ENCODE data around the gene PWWP2B.
A peak's percentile ranks its signal among the peaks of the same experiment; 100 is the strongest.

The PWWP2B gene

DNA sequence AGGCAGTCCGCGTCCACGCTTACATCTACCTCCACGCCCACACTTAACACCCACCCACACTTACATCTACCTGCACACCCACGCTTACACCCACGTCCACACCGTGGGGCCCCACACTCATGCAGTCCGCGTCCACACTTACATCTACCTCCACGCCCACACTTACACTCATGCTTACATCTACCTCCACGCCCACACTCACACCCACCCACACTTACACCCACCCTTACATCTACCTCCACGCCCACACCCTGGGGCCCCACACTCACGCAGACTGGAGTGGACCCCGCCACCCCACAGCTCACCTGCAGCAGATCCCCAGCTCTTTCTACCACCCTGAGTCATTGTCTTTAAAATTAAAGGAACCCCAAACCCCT is 32.4 kb upstream of the PWWP2B start:
- Histone ChIP-seq H3K9ac (ENCODE audit: low read length) (no peak overlapping the region), H3K36me3 (ENCODE audit: control insufficient read depth, insufficient read depth, low read length, severe bottlenecking) (peaks cover 19% of the 10 kb centered on the region), H3K4me3 (ENCODE audit: low read length) (no peak overlapping the region), H3K9me3 (ENCODE audit: control insufficient read depth, low read length) (no peaks in the 10 kb centered on the region), H3K4me1 (ENCODE audit: control insufficient read depth, insufficient read depth, low read length) (peaks cover 7% of the 10 kb centered on the region), H3K27me3 (replicated peaks; ENCODE audit: control insufficient read depth, insufficient read depth, low read length) (no peaks in the 10 kb centered on the region)
- no peak for DNase-seq (ENCODE audit: low read depth)

DNA sequence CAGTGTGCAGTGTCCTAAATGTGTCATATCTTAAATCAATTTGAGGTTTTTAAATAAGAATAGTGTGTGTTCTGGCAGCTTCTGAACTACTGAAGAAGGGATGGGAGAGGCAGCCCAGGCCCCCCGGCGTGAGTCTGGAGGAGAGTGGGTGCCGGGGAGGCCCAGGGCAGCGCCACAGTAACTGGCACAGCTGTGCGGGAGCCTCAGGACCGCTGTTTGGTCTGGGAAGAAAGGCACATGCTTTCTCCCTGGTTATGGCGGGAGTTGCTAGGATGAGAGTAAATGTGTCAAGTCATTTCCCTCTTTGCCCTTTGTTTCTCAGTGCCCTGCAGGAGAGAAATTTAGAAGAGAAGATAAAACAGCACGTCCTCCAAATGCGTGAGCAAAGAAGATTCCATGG is 31.9 kb upstream of the PWWP2B start:
- Histone ChIP-seq H3K9ac (ENCODE audit: low read length) (no peak overlapping the region), H3K4me3 (ENCODE audit: low read length) (no peak overlapping the region), H3K36me3 (ENCODE audit: control insufficient read depth, insufficient read depth, low read length, severe bottlenecking) (peaks cover 19% of the 10 kb centered on the region), H3K9me3 (ENCODE audit: control insufficient read depth, low read length) (no peaks in the 10 kb centered on the region), H3K27me3 (replicated peaks; ENCODE audit: control insufficient read depth, insufficient read depth, low read length) (no peaks in the 10 kb centered on the region), H3K4me1 (ENCODE audit: control insufficient read depth, insufficient read depth, low read length) (peaks cover 7% of the 10 kb centered on the region)
- DNase-seq (ENCODE audit: low read depth) = no peak

DNA sequence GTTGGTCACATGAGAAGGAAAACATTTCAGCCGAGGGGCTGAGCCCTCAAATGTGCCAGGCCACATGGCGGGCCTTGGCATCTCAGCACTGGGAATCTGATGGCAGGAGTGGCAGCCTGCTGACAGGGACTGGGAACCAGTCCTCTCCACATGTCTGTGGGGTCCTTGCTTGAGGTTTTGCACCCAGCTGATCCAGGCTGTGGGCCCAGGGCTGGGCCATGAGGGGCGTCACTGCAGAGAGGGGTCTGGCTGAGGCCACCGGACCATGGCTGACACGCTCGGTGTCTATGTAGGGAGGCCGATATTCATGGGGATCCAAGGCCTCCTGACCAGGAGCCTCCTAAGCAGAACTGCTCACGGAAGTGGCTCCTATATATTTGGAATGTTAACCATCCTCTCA is 31.0 kb upstream of the PWWP2B start:
- no peak for DNase-seq (ENCODE audit: low read depth)

DNA sequence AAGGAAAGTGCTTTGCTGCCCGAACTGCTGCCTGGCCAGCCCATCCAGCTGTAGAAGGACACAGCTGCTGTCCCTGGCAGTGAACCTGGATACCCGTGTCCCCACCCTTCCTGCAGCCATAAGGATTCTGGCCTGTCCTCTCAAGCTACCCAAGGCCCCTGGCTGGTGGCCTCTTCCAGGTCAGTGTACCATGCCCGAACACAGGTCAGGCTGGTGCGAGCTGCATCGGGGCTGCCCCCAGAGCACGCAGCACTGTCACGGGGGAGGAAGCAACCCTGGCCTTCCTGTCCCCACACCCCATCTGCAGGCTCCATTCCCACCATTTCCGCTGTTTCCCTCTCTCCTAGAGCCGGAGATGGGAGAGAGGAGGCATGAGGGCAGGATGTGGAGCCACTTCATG is 30.5 kb upstream of the PWWP2B start:
- Histone ChIP-seq H3K4me1 (ENCODE audit: control insufficient read depth, insufficient read depth, low read length) (peaks cover 7% of the 10 kb centered on the region), H3K4me3 (ENCODE audit: low read length) (no peak overlapping the region), H3K36me3 (ENCODE audit: control insufficient read depth, insufficient read depth, low read length, severe bottlenecking) (peaks cover 18% of the 10 kb centered on the region), H3K9me3 (ENCODE audit: control insufficient read depth, low read length) (no peaks in the 10 kb centered on the region), H3K27me3 (replicated peaks; ENCODE audit: control insufficient read depth, insufficient read depth, low read length) (no peaks in the 10 kb centered on the region), H3K9ac (ENCODE audit: low read length) (no peak overlapping the region)
- DNase-seq (ENCODE audit: low read depth) = no peak

More for the DNA sequence above, 31.0 kb upstream of the PWWP2B start:
- Histone ChIP-seq H3K4me3 (ENCODE audit: low read length) (no peak overlapping the region), H3K9me3 (ENCODE audit: control insufficient read depth, low read length) (no peaks in the 10 kb centered on the region), H3K36me3 (ENCODE audit: control insufficient read depth, insufficient read depth, low read length, severe bottlenecking) (peaks cover 19% of the 10 kb centered on the region), H3K27me3 (replicated peaks; ENCODE audit: control insufficient read depth, insufficient read depth, low read length) (no peaks in the 10 kb centered on the region), H3K9ac (ENCODE audit: low read length) (no peak overlapping the region), H3K4me1 (ENCODE audit: control insufficient read depth, insufficient read depth, low read length) (peaks cover 7% of the 10 kb centered on the region)

- DNase-seq (ENCODE audit: low read depth) = no peak
- Histone ChIP-seq H3K9ac (ENCODE audit: low read length) (no peak overlapping the region), H3K36me3 (ENCODE audit: control insufficient read depth, insufficient read depth, low read length, severe bottlenecking) (peaks cover 15% of the 10 kb centered on the region), H3K9me3 (ENCODE audit: control insufficient read depth, low read length) (no peaks in the 10 kb centered on the region), H3K4me3 (ENCODE audit: low read length) (no peak overlapping the region), H3K4me1 (ENCODE audit: control insufficient read depth, insufficient read depth, low read length) (peaks cover 7% of the 10 kb centered on the region), H3K27me3 (replicated peaks; ENCODE audit: control insufficient read depth, insufficient read depth, low read length) (peaks cover under 1% of the 10 kb centered on the region)
These were observed 28.6 kb upstream of the PWWP2B start for GRCh38 chr10:132368391-132368790.

- Histone ChIP-seq H3K4me3 (ENCODE audit: low read length) (no peak overlapping the region), H3K36me3 (ENCODE audit: control insufficient read depth, insufficient read depth, low read length, severe bottlenecking) (peaks cover 14% of the 10 kb centered on the region), H3K27me3 (replicated peaks; ENCODE audit: control insufficient read depth, insufficient read depth, low read length) (peaks cover 3% of the 10 kb centered on the region), H3K9me3 (ENCODE audit: control insufficient read depth, low read length) (no peaks in the 10 kb centered on the region), H3K4me1 (ENCODE audit: control insufficient read depth, insufficient read depth, low read length) (peaks cover 7% of the 10 kb centered on the region), H3K9ac (ENCODE audit: low read length) (no peak overlapping the region)
- DNase-seq (ENCODE audit: low read depth) = peak; percentile 31
These were observed 27.9 kb upstream of the PWWP2B start for GRCh38 chr10:132368881-132369635.

- Histone ChIP-seq H3K4me1 (ENCODE audit: control insufficient read depth, insufficient read depth, low read length) (peaks cover 7% of the 10 kb centered on the region), H3K4me3 (ENCODE audit: low read length) (no peak overlapping the region), H3K36me3 (ENCODE audit: control insufficient read depth, insufficient read depth, low read length, severe bottlenecking) (peaks cover 10% of the 10 kb centered on the region), H3K9me3 (ENCODE audit: control insufficient read depth, low read length) (no peaks in the 10 kb centered on the region), H3K9ac (ENCODE audit: low read length) (no peak overlapping the region), H3K27me3 (replicated peaks; ENCODE audit: control insufficient read depth, insufficient read depth, low read length) (peaks cover 3% of the 10 kb centered on the region)
- no peak for DNase-seq (ENCODE audit: low read depth)
These were observed 27.3 kb upstream of the PWWP2B start for GRCh38 chr10:132369636-132370185.

GRCh38 chr10:132370426-132371340 is 26.3 kb upstream of the PWWP2B start:
- Histone ChIP-seq H3K36me3 (ENCODE audit: control insufficient read depth, insufficient read depth, low read length, severe bottlenecking) (peaks cover 9% of the 10 kb centered on the region), H3K4me1 (ENCODE audit: control insufficient read depth, insufficient read depth, low read length) (peaks cover 7% of the 10 kb centered on the region)
- DNase-seq (ENCODE audit: low read depth) = no peak

DNA sequence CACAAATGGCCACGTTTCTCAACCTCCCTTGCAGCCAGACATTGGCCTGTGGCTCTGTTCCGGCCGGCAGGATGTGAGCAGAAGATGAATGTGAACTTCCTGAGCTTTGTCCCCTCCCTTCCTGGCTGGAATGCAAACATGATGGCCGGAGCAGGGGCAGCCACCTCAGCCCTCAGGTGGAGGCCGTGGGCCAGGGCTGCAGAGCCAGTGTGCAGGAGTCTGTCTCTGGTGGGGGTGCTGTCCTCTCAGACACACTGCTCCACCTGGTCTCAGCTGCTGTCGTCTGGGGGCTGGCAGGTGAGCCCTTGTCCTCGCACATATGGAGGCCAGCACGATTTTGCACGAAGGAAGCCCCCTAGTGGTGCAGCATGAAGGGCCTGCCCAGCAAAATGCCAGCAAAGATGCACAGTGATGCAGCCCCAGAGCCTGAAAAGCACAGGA is 25.3 kb upstream of the PWWP2B start:
- peaks cover 7% of the 10 kb centered on the region for H3K4me1 ChIP-seq (ENCODE audit: control insufficient read depth, insufficient read depth, low read length)
- no peaks in the 10 kb centered on the region for H3K9me3 ChIP-seq (ENCODE audit: control insufficient read depth, low read length)
- H3K36me3 ChIP-seq (ENCODE audit: control insufficient read depth, insufficient read depth, low read length, severe bottlenecking) = no peaks in the 10 kb centered on the region
- no peak overlapping the region for H3K4me3 ChIP-seq (ENCODE audit: low read length)
- no peak for DNase-seq (ENCODE audit: low read depth)
- no peak overlapping the region for H3K9ac ChIP-seq (ENCODE audit: low read length)
- peaks cover 3% of the 10 kb centered on the region for H3K27me3 ChIP-seq (replicated peaks; ENCODE audit: control insufficient read depth, insufficient read depth, low read length)

More at GRCh38 chr10:132370426-132371340, 26.3 kb upstream of the PWWP2B start:
- no peak overlapping the region for H3K4me3 ChIP-seq (ENCODE audit: low read length)
- no peak overlapping the region for H3K9ac ChIP-seq (ENCODE audit: low read length)
- H3K27me3 ChIP-seq (replicated peaks; ENCODE audit: control insufficient read depth, insufficient read depth, low read length) = peaks cover 3% of the 10 kb centered on the region
- H3K9me3 ChIP-seq (ENCODE audit: control insufficient read depth, low read length) = no peaks in the 10 kb centered on the region

GRCh38 chr10:132372516-132373095 is 24.4 kb upstream of the PWWP2B start:
- peaks cover 7% of the 10 kb centered on the region for H3K4me1 ChIP-seq (ENCODE audit: control insufficient read depth, insufficient read depth, low read length)
- no peaks in the 10 kb centered on the region for H3K9me3 ChIP-seq (ENCODE audit: control insufficient read depth, low read length)
- DNase-seq (ENCODE audit: low read depth) = no peak
- no peak overlapping the region for H3K4me3 ChIP-seq (ENCODE audit: low read length)
- no peaks in the 10 kb centered on the region for H3K36me3 ChIP-seq (ENCODE audit: control insufficient read depth, insufficient read depth, low read length, severe bottlenecking)
- H3K9ac ChIP-seq (ENCODE audit: low read length) = no peak overlapping the region
- peaks cover 3% of the 10 kb centered on the region for H3K27me3 ChIP-seq (replicated peaks; ENCODE audit: control insufficient read depth, insufficient read depth, low read length)

Data from adipocyte (in vitro differentiated cells).